HG02759 (cell line): Measurements from ENCODE around the gene GFOD2.

Experiments used
- ATAC-seq: cut with Tn5 transposase; IDR thresholded peaks from one replicate; pipeline ENCODE4 v1.9.1; 2021; ENCODE audit warnings: mild to moderate bottlenecking, moderate library complexity; ENCODE audit not compliant: unreplicated experiment

GFOD2 gene

DNA sequence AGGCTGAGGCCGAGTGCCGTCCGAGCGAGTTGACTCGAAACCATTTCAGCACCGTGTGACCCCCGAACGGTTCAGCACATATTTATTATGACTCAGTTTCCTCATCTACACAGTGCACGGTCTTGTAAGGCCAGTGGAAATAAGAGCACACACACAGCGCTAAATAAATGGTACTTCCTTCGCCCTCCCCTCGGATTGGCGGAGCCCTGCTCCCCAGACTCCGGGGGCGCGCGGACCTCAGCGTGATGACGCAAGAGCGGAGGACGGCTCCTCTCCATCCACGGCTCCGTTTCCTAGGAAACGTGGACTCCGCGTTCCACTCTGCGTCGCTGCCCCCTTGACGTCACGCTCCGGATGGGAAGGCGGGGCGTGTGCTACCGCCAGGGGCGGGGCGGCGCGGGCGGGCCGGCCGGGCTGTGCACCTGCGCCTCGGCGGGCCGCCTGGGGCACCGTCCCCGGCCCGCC, 58.5 kb downstream of the GFOD2 start, which contains the start of gene PARD6A:
Gene PARD6A, plus strand, starts transcription at position 397 of the 465 bp plus-strand sequence. CDS start 79 bp downstream, outside the sequence.
- ATAC-seq: peak; percentile 77

- ATAC-seq: peak; percentile 61
Observed at GRCh38 chr16:67659675-67660563, 59.2 kb downstream of the GFOD2 start, which contains the start of gene ACD. TSS of gene ACD (minus strand) at chr16:67660260. CDS start at chr16:67660220, 40 bp downstream.

- no peak for ATAC-seq
Observed at GRCh38 chr16:67658849-67659674, 60.1 kb downstream of the GFOD2 start.

DNA sequence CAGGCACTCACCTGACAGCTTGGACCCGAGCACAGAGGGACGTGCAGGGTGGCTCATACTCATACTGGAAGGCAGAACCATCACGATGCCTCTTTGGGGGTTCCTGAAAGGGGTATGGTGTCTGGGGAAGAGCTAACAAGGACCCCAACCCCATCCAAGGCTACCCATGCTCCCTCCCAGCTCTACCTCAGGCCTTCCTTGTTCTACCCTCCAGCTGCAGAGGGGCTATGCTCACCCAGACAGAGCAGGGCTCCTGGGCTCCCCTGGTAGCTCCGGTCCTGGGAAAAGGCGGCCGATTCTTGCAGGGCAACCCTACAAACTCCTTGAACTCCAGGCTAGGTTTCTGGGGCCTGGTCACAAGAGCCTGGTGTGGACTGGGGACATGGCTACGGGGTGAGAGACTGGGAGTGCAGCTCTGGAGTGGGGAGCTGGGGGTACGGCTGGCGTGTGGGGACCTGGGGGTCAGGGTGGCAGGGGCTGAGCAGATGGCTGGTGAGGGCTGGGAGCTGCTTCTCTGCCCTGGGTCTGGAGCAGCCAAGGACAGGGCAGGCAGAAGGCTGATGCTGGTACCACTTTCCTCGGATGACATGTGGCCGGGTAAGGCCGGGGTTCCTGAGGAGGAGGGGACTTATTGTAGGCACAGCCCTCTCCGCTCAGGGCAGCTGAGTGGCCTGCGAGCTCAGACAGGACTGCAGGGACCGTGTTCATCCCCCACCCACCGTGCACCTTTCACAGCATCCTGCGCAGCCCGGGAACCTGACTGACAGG, 61.2 kb downstream of the GFOD2 start:
- ATAC-seq: no peak

DNA sequence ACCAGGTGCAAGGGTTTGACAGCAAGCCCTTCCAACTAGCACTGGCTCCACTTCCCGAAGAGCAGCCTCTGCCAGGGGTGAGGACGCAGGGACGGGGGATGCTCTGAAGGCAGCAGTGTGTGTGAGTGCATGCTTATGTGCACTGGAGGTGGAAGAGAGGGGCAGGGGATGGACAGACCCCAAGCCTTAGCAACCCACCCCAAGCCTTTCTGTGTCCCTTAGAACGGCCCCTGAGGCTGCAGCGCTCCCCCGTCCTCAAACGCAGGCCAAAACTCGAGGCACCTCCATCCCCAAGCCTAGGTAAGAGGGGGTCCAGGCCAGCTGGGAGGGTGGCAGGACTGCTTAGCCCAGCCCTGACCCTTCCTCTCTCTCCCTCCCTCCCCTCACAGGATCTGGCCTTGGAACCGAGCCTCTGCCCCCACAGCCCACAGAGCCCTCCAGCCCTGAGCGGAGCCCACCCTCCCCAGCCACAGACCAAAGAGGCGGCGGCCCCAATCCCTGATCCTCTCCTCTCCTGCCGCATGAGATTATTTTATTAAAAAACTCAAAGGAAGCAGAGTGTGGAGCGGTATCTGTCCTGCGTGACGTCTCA, 62.0 kb downstream of the GFOD2 start:
- no peak for ATAC-seq

GRCh38 chr16:67656344-67657016, 62.6 kb downstream of the GFOD2 start:
- ATAC-seq: no peak

DNA sequence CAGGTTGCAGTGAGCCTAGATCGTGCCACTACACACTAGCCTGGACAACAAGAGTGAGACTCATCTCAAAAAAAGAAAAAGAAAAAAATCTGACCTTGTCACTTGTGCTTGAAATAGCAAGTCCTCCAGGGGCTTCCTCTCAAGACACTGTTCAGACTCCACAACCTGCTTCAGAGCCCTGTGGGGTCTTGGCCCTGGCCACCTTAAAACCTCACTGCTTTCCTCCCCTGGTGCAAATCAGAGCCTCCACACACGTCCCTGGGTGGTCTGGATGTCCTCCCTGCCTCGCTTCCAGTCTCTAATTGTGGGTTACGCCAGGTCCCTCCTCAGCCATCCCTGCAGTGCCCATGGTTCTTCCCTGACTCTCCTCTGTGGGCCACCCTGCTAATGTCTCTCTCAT, 63.8 kb downstream of the GFOD2 start:
- ATAC-seq: no peak

DNA sequence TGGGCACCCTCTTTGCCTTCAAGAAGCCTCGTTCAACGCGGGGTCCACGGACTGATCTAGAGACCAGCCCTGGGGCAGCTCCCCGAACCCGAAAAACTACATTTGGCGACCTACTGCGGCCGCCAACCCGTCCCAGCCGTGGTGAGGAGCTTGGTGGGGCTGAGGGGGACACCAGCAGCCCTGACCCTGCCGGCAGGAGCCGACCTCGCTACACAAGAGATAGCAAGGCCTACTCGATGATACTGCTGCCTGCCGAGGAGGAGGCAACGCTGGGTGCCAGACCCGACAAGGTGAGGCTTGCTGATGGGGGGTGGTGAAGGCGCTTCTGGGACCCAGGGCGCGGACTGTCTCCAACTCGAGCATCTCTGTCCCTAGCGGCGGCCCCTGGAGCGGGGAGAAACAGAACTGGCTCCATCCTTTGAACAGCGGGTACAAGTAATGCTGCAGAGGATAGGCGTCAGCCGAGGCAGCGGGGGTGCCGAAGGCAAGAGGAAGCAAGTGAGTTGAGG, 64.7 kb downstream of the GFOD2 start:
- ATAC-seq: no peak

GRCh38 chr16:67653789-67654402, 65.2 kb downstream of the GFOD2 start:
- ATAC-seq: no peak

DNA sequence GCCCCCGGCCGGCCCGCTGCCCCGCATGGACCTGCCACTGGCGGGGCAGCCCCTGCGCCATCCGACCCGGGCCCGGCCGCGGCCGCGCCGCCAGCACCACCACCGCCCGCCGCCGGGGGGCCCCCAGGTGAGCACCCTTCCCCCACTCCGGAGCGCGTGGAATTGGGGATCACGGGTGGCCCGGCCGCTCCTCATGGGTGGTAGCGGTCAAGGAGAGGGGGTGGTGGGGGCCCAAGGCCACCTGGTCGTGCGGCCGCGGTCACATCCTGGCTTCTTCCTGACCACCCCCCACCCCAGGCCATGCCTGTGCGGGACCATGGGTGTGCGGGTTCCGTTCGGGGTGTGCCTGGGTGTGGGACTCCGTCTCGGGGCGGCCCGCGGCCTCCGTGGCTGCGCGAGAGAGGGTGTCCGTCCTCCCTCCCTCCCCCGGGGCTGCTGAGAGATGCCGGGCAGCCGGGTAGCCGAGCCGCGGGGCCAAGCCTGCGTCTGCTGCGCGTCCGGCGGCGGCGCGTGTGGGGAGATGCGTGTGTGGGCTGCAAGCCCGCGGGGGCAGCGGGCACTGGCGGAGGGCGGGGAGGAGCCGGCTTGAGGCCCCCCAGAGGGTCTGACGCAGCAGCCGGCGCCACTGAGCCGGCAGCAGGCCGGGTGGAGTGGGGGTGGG, 65.9 kb downstream of the GFOD2 start:
- ATAC-seq: no peak

DNA sequence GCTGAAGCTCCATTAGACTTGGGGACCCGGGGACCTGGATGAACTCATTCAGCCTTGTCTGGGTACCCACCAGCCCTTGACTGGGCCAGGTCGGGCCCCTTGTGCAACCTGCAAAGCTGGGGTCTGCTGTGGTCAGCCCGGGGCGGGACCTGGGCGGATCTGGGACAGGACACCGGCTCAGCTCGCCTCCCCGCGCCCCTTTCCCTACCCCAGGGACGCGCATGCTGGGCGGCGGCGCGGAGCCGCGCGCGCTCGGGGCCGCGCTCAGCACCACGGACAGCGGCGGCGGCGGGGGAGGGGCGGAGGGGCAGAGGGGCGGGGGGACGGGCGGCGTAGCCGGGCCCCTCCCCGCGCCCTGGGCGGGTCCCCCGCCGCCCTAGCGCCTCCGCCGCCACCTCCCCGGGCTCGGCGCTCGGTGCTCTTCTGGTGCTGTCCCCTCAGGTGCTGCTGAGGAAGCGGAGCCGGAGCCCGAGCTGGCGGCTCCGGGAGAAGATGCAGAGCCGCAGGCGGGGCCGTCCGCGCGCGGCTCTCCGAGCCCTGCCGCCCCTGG, 66.5 kb downstream of the GFOD2 start:
- no peak for ATAC-seq

DNA sequence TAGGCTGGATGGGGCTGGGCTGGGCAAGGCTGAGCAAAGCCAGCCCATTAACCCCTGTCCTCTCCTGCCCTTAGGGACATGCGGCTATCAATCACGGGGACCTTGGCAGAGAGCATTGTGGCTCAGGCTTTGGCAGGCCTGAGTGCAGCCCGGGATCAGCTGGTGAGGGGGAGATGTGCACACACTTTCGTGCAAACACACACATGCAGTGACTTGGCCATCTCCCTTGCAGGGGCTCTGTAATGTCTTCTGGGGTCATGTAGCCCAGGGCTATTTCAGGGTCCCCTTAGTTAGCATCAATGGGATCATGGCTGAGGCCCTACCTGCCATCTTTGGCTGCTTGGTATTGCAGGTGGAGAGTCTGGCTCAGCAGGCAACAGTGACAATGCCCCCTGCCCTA, 67.3 kb downstream of the GFOD2 start:
- no peak for ATAC-seq

DNA sequence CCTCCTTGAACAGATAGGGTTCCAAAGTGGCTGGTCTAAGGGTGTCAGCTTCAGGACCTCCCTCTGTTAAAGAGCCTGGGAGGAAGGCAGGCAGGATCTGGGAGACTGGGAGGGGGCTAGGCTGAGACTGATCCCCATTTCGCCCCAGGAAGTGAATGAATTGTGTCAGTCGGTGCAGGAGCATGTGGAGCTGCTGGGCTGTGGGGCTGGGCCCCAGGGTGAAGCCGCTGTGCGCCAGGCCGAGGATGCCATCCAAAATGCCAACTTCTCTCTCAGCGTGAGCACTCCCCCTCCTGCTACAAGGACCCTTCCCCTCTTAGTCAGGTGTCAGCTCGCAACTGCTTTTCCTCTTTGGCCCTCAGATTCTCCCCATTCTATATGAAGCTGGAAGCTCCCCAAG, 68.1 kb downstream of the GFOD2 start:
- ATAC-seq: no peak

DNA sequence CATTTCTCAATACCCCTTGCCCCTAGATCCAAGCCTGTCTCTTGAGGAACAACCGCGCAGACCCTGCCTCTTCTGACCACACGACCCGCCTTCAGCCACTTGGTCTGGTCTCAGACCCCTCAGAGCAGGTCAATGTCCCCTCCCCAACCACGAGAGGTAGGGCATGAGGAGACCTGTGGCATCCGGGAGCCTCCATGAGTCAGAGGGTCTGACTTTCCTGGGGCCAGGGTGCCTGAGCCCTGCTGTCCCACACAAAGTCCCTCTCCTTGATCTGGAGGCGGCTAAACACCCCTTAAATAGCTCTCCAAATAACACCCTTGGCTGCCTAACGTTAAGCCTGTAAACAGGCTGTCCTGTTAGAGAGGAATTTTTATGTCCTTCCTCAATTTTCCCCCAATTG, 69.1 kb downstream of the GFOD2 start:
- no peak for ATAC-seq

GRCh38 chr16:67649494-67649931, 69.6 kb downstream of the GFOD2 start:
- ATAC-seq: no peak

DNA sequence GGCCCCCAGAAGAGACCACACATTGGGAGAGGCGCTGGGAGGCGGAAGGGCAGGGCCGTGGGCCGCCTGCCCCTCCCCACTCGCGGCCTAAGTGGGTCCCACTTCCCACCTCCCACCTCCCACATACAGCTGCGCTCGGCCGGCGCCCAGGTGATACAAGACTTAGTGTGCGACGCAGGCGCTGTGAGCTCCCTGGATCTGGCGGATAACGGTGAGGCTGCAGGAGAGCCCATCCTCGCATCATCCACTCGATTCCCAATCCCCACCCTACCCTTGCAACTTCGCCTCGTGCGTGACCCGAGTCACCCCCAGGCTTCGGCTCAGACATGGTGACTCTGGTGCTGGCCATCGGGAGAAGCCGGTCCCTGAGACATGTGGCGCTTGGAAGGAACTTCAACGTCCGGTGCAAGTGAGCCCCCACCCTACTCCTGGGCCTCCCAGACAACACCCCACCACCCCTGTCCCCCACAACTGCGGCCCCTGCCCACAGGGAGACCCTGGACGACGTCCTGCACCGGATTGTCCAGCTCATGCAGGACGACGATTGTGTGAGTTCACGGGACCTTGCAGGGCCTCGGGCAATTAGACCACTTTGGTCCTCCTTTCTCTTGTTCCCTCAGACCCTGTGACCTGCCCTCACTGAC, 70.2 kb downstream of the GFOD2 start:
- ATAC-seq: no peak

DNA sequence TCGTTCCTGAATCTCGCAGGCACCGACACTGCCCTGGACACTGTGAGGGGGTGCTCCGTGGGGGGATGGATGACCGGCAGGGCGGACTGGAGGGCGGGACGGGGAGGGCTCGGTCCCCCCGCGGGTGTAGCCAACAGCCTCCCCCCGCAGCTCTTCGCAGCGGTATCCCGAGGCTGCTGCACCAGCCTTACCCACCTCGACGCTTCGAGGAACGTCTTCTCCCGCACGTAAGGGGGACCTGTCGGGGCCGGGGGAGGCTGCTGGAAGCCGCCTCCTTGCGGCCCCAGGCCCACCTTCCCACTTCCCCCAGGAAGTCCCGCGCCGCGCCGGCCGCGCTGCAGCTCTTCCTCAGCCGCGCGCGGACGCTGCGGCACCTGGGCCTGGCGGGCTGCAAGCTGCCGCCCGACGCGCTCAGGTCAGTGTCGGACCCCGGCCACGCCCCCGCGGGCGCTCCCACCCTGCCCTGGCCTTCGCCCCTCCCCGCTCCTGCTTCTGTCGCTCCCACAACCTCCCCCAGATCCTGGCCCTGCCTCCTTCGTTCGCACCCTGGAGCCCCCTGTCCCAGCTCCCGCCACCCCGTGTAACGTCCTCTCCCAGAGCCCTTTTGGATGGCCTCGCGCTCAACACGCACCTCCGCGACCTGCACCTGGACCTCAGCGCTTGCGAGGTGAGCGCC, 70.9 kb downstream of the GFOD2 start:
- ATAC-seq: no peak
